HG02884 (cell line): ENCODE results near the gene PRKCZ.

Experiments
- ATAC-seq: cut with Tn5 transposase; IDR thresholded peaks from one replicate; pipeline ENCODE4 v1.9.1; 2021; ENCODE audit warnings: mild to moderate bottlenecking, moderate library complexity; ENCODE audit not compliant: unreplicated experiment

PRKCZ gene

GRCh38 chr1:2024451-2024850 lies 25.8 kb upstream of the PRKCZ start:
- ATAC-seq: no peak

DNA sequence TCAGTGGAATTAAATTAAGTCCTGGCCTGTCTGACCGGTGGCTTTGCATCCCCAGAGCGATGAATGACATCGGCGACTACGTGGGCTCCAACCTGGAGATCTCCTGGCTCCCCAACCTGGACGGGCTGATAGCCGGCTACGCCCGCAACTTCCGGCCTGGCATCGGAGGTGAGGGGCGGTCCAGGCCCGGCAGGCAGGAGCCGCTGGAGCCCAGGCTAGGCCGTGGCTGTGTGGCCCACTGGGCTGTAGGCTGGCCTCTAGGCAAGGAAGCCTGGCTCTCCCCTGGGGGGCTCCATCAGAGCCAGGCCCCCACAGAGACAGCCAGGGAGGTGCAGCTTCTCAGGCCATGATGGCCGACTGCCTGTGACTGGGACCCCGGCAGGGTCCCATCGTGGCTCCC lies 25.3 kb upstream of the PRKCZ start:
- no peak for ATAC-seq

DNA sequence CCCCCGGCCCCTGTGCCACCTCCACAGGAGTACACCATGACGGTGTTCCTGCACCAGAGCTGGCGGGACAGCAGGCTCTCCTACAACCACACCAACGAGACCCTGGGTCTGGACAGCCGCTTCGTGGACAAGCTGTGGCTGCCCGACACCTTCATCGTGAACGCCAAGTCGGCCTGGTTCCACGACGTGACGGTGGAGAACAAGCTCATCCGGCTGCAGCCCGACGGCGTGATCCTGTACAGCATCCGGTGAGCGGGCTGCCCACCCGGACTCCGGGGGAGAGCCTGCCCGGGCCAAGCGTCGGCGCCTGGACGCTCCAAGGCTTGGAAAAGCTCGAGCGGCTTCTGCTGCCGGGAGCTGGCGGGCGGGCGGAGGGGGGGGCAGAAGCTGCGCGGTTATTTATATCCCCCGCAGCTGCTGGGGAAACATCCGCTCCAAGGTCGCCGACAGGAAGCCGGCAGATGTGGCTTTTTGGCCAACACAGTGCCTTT lies 24.7 kb upstream of the PRKCZ start:
- no peak for ATAC-seq

DNA sequence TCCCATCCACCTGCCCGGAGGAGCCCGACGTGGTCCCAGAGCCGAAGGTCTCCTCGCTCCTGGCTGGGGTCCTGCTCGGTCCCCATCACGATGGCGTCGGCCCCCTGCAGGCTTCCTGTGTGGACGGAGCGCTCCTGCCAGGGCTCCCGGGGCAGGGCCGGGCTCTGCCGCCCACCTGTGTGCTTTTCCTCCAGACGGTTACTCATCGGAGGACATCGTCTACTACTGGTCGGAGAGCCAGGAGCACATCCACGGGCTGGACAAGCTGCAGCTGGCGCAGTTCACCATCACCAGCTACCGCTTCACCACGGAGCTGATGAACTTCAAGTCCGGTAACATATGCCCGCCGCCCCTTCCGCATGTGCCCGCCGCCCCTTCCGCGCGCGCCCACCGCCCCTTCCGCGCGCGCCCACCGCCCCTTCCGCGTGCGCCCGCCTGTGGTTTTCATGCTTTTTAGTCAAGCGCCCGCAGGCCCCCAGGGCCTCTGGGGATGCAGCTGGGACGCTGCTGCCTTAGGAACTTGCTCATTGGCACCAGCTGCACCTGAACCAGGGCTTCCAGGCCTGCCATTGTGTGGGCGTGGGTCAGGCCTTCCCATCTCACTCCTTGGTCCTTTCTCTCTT lies 22.1 kb upstream of the PRKCZ start:
- no peak for ATAC-seq

DNA sequence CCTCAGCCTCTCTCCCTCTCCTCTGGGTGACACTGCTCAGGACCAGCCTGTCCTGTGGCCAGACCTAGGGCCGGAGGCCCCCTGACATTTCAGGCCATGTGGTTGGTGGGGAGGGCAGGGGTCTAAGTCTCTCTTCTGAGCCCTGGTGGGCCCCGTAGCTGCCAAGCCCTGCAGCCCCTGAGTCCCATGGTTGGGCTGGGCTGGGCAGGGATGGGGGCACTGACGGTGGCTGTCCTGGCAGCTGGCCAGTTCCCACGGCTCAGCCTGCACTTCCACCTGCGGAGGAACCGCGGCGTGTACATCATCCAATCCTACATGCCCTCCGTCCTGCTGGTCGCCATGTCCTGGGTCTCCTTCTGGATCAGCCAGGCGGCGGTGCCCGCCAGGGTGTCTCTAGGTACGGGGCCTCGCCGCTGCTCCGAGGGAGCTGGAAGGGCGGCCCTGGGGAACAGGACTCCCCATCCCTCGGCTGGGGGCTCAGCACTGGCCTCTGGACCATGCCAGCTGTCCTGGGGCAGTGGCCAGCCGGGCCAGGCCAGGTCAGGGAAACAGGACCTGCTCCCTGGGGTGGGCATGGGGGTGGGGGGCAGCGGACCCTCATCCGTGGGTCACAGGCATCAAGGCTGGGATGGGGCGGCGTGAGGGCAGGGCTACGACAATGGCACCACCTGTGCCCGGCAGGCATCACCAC lies 21.2 kb upstream of the PRKCZ start:
- no peak for ATAC-seq

DNA sequence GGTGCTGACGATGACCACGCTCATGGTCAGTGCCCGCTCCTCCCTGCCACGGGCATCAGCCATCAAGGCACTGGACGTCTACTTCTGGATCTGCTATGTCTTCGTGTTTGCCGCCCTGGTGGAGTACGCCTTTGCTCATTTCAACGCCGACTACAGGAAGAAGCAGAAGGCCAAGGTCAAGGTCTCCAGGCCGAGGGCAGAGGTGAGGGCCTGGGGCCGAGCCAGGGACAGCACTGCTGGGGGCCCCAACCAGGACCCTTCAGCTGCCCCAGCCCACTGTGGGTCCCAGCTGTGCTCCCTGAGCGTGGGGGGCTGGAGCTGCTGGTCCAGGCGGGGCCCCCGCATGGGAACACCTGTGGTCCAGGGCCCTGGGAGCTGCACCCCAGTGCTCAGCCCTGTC lies 20.6 kb upstream of the PRKCZ start:
- ATAC-seq: no peak

GRCh38 chr1:2030076-2030871 lies 19.9 kb upstream of the PRKCZ start:
- ATAC-seq: no peak

- no peak for ATAC-seq
Observed at GRCh38 chr1:2031546-2032540, 18.4 kb upstream of the PRKCZ start.

- ATAC-seq: no peak
Observed at GRCh38 chr1:2032737-2033136, 17.5 kb upstream of the PRKCZ start.

DNA sequence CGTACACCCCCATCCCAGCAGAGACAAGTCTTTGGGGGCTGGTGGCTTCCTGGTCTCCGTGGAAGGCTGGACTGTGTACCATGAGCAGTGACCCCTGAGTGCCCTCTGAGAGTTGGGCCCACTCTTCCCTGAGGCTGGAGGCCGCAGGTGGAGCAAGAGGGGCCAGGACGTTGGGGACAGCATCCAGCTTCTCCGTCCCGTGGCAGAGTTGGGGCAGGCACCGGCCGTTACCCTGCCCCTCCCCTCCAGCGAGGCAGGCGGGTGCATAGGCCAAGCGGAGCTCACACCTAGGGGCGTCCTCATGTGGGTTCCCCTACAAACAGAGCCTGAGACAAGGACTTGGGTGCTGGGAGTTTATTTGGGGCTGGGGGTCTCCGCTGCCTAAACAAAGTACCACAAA lies 17.0 kb upstream of the PRKCZ start:
- no peak for ATAC-seq

DNA sequence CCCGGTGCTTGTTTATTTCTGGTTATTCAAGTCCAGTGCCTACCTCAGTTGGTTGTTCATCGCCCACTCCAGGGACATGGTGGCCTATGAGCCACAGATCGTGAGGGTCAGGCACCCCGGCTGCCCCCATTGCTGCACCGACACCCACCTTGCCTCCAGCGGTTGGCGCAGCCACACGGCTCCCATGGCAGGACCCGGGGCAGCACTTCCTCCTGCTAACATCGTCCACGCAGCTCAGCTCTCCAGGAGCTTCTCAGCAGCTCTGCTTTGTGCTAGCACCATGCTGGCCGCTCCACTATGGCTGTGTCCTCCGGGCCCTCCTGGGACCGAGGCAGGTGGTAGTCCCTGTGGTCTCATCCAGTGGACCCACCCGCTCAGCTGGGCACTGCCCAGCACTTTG lies 13.9 kb upstream of the PRKCZ start:
- no peak for ATAC-seq

DNA sequence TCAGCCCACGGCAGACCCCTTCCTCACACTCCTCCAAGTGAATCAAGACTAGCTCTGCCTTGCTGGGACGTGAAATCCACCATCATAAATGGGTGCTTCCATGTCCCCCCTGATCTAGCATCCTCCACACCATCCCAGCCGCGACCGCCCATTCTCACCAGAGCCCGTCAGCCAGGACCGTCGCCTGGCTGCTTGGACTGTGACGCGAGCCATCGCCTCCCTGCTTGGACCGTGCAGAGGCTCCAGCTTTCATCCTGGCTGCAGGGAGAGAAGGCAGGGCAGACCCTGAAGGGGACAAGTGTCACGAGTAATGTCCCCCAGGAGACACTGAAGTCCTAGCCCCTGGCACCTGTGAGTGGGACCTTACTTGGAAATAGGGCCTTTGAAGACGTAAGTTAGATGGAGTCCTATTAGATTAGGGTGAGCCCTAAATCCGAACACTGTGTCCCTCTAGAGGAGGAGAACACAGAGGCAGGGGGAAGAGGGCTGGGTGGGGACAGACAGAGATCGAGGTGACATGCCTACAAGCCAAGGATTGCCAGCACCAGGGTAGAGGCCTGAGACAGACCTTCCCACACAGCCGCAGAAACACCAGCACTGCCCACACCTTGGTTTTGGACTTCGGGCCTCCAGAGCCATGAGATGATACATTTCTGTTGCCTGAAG lies 12.8 kb upstream of the PRKCZ start:
- no peak for ATAC-seq

GRCh38 chr1:2038229-2038628 lies 12.0 kb upstream of the PRKCZ start:
- ATAC-seq: no peak

GRCh38 chr1:2039251-2039650 lies 11.0 kb upstream of the PRKCZ start:
- ATAC-seq: no peak

GRCh38 chr1:2041305-2041704 lies 8.9 kb upstream of the PRKCZ start:
- ATAC-seq: no peak

GRCh38 chr1:2041887-2042286 lies 8.3 kb upstream of the PRKCZ start:
- ATAC-seq: no peak

DNA sequence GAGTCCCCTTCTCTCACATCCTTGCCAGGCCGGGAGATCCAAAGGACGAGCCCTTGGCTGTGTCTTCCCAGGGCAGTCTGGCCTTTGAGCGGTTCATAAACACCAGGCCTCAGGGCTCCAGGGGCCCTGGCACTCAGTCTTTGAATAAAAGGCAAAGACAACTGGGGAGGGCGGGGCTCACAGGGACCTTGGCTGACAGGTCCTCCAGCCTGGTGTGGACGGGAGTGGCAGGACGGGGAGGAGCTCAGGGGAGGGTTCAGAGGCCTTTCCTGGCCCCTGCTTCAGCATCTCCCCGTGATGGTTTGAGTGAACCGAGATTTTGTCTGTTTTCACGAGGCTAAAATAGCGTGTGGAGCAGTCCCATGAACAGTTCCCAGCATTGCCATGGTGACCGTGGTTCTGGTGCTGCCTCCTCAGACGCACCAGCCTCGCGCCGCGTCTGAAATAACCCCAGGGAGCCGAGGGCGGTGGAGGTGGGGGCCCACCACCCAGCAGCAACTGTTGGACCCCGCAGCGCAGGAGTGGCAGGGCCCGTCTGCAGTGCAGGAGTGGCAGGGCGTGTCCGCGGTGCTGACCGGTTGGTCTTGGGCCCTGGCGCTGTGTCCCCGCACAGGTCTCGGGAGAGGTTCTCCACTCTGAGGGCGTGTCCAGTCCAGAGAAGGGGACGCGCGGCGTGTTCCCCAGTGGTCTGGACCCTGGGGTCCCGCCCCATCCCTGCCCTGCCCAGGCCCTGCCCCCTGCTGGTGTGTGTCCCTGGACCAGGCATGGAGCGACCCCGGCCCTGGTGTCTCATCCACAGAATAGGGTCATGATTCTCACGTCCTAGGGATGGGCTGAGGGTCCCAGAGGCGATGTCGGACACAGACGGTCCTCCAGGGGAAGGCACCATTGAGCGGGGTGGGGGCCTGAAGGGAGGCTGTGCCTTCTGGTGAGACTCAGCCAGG lies 7.1 kb upstream of the PRKCZ start:
- ATAC-seq: no peak

GRCh38 chr1:2043886-2044285 lies 6.3 kb upstream of the PRKCZ start:
- no peak for ATAC-seq
